ENCODE results near the gene ARMC6.

Gene ARMC6

GRCh38 chr19:19074196-19074882 lies 40.9 kb downstream of the ARMC6 start:
- ATAC-seq (no peak), DNase-seq (no peak)
- Mint-ChIP-seq H3K9me3 (no peaks in the 10 kb centered on the region), H3K4me3 (no peak overlapping the region), H3K27me3 (no peaks in the 10 kb centered on the region), H3K27ac (no peak overlapping the region), H3K4me1 (peaks cover 21% of the 10 kb centered on the region)

- H3K4me3 Mint-ChIP-seq: no peak overlapping the region
- ATAC-seq (no peak), DNase-seq (no peak)
- H3K9me3 Mint-ChIP-seq: no peaks in the 10 kb centered on the region
- peaks cover 17% of the 10 kb centered on the region for H3K4me1 Mint-ChIP-seq
- no peaks in the 10 kb centered on the region for H3K27me3 Mint-ChIP-seq
- no peak overlapping the region for H3K27ac Mint-ChIP-seq
Observed at GRCh38 chr19:19075126-19075525, 41.7 kb downstream of the ARMC6 start.

- H3K9me3 Mint-ChIP-seq: no peaks in the 10 kb centered on the region
- H3K27ac Mint-ChIP-seq: no peak overlapping the region
- ATAC-seq: no peak
- H3K27me3 Mint-ChIP-seq: no peaks in the 10 kb centered on the region
- peaks cover 17% of the 10 kb centered on the region for H3K4me1 Mint-ChIP-seq
- no peak overlapping the region for H3K4me3 Mint-ChIP-seq
- no peak for DNase-seq
Observed at GRCh38 chr19:19076476-19076875, 43.1 kb downstream of the ARMC6 start.

DNA sequence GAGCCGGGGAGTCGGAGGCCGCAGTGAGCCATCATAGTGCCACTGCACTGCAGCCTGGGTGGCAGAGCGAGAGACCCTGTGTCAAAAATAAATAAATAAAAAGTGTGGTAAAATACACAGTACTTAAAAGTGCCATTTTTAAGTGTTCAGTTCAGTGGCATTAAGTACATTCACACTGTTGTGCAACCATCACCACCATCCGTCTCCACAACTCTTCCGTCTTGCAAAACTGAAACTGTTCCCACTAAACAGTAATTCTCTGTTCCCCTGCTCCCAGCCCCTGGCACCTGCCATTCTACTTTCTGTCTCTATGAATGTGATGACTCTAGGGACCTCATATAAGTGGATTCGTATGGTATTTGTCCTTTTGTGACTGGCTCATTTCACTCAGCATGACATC lies 43.7 kb downstream of the ARMC6 start:
- ATAC-seq: no peak
- H3K4me1 Mint-ChIP-seq: peaks cover 17% of the 10 kb centered on the region
- H3K27me3 Mint-ChIP-seq: no peaks in the 10 kb centered on the region
- DNase-seq: no peak
- H3K27ac Mint-ChIP-seq: no peak overlapping the region
- no peak overlapping the region for H3K4me3 Mint-ChIP-seq
- H3K9me3 Mint-ChIP-seq: no peaks in the 10 kb centered on the region

DNA sequence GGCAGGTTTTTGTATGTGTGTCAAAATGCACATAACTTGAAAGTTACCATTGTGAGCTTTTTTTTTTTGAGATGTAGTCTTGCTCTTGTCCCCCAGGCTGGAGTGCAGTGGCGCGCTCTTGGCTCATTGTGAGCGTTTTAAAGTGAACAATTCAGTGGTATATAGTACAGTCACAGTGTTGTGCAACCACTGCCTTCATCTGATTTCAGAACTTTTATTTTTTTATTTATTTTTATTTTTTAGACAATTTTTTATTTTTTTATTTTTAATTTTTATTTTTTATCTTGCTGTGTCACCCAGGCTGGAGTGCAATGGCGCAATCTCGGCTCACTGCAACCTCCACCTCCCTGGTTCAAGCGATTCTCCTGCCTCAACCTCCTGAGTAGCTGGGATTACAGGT lies 45.4 kb downstream of the ARMC6 start:
- Mint-ChIP-seq H3K9me3 (no peaks in the 10 kb centered on the region), H3K27me3 (no peaks in the 10 kb centered on the region), H3K27ac (no peak overlapping the region), H3K4me1 (peaks cover 9% of the 10 kb centered on the region), H3K4me3 (no peak overlapping the region)
- ATAC-seq (no peak), DNase-seq (no peak)

GRCh38 chr19:19079571-19079970 lies 46.2 kb downstream of the ARMC6 start:
- ATAC-seq (no peak), DNase-seq (no peak)
- H3K4me1 Mint-ChIP-seq: peaks cover 9% of the 10 kb centered on the region
- no peaks in the 10 kb centered on the region for H3K9me3 Mint-ChIP-seq
- no peak overlapping the region for H3K4me3 Mint-ChIP-seq
- no peak overlapping the region for H3K27ac Mint-ChIP-seq
- H3K27me3 Mint-ChIP-seq: no peaks in the 10 kb centered on the region

- DNase-seq: no peak
- Mint-ChIP-seq H3K9me3 (no peaks in the 10 kb centered on the region), H3K4me1 (no peaks in the 10 kb centered on the region), H3K27ac (no peak overlapping the region), H3K4me3 (no peak overlapping the region), H3K27me3 (no peaks in the 10 kb centered on the region)
- no peak for ATAC-seq
Observed at GRCh38 chr19:19081642-19082151, 48.3 kb downstream of the ARMC6 start.

DNA sequence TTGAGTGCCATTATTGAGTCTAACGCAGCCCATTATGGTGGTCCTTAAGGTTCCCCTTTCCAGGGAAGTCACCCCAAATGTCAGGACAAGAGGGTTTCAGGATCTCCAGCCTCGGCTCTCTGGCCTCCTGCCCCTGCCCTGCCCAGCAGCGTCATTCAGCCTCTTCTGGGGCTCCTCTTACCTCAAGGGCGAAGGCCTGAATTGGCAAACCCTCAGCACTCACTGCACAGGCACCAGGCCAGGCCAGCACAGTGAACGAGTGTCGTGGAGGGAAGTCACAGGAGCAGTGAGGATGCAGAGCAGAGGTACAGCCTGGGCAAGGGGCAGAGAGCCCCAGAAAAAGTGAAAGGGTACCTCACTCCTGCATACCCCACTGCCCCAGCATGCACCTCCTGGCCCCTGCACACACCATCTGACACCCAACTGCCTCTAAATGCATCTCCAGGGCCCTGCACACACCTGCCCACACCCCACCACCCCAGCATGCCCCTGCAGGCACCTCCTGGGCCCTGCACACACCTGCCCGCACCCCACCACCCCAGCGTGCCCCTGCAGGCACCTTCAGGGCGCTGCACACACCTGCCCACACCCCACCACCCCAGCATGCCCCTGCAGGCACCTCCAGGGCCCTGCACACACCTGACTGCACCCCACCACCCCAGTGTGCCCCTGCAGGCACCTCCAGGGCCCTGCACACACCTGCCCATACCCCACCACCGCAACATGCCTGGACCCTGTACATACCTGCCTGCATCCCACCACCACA lies 50.2 kb downstream of the ARMC6 start:
- DNase-seq (no peak), ATAC-seq (peak; percentile 28)
- Mint-ChIP-seq H3K4me1 (no peaks in the 10 kb centered on the region), H3K27me3 (no peaks in the 10 kb centered on the region), H3K9me3 (no peaks in the 10 kb centered on the region), H3K27ac (no peak overlapping the region), H3K4me3 (no peak overlapping the region)

- H3K27me3 Mint-ChIP-seq: no peaks in the 10 kb centered on the region
- H3K9me3 Mint-ChIP-seq: no peaks in the 10 kb centered on the region
- no peak overlapping the region for H3K27ac Mint-ChIP-seq
- H3K4me3 Mint-ChIP-seq: no peak overlapping the region
- H3K4me1 Mint-ChIP-seq: no peaks in the 10 kb centered on the region
- no peak for DNase-seq
- no peak for ATAC-seq
Observed at GRCh38 chr19:19087676-19088075, 54.3 kb downstream of the ARMC6 start.

GRCh38 chr19:19094513-19094912 lies 61.1 kb downstream of the ARMC6 start:
- H3K4me1 Mint-ChIP-seq: peaks cover 5% of the 10 kb centered on the region
- no peaks in the 10 kb centered on the region for H3K9me3 Mint-ChIP-seq
- no peak overlapping the region for H3K27ac Mint-ChIP-seq
- ATAC-seq: no peak
- no peak for DNase-seq
- H3K27me3 Mint-ChIP-seq: no peaks in the 10 kb centered on the region
- no peak overlapping the region for H3K4me3 Mint-ChIP-seq

- ATAC-seq (no peak), DNase-seq (no peak)
- Mint-ChIP-seq H3K9me3 (no peaks in the 10 kb centered on the region), H3K4me1 (peaks cover 5% of the 10 kb centered on the region), H3K4me3 (no peak overlapping the region), H3K27me3 (no peaks in the 10 kb centered on the region), H3K27ac (no peak overlapping the region)
Observed at GRCh38 chr19:19095691-19096090, 62.3 kb downstream of the ARMC6 start.

DNA sequence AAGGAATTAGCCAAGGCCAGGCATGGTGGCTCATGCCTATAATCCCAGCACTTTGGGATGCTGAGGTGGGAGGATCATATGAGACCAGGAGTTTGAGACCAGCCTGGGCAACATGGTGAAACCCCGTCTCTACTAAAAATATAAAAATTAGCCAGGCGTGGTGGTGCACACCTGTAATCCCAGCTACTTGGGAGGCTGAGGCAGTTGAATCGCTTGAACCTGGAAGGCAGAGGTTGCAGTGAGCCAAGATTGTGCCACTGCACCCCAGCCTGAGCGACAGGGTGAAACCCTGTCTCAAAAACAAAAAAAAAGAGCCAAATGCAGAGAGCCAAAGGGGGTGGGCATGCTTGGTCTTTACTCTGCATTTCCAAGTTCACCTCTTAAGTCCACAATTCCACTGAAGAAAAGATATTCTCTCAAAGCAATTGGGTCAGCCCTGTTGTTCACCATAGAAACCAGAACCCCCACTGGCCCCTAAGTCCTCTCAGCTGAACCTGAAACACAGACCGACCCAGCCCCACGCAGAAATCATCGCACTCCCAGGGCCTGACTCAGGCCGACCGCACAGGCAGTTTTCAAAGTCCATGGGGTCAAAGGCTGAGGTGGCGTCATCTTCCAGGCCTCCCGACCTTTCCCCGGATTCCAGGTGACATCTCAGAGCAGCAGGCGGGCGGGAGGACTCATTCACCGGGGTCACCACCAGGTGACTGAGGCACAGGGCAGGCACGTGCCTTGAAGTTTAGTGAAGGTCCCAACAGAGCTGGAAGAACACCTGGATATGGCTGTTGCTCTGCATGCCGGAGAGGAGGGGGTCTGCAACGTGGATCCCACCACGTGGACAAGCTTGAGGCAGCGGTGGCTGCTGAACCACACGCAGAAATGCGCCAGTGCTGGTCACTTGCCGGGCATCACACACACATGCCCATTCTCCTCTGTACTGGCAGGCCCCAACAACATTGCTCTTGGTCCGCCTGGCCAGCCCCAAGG lies 63.5 kb downstream of the ARMC6 start:
- H3K27me3 Mint-ChIP-seq: no peaks in the 10 kb centered on the region
- DNase-seq: no peak
- no peaks in the 10 kb centered on the region for H3K9me3 Mint-ChIP-seq
- H3K4me1 Mint-ChIP-seq: peaks cover 5% of the 10 kb centered on the region
- H3K4me3 Mint-ChIP-seq: no peak overlapping the region
- H3K27ac Mint-ChIP-seq: no peak overlapping the region
- no peak for ATAC-seq

- DNase-seq (no peak), ATAC-seq (no peak)
- no peaks in the 10 kb centered on the region for H3K27me3 Mint-ChIP-seq
Observed at GRCh38 chr19:19098084-19098702, 64.8 kb downstream of the ARMC6 start.

GRCh38 chr19:19098703-19099632 lies 65.6 kb downstream of the ARMC6 start:
- no peaks in the 10 kb centered on the region for H3K9me3 Mint-ChIP-seq
- no peak for ATAC-seq
- peak overlapping the region in 1 of 2 donors; percentile 60 for H3K27ac Mint-ChIP-seq
- H3K4me3 Mint-ChIP-seq: no peak overlapping the region
- DNase-seq: no peak
- H3K4me1 Mint-ChIP-seq: peaks cover 5% of the 10 kb centered on the region
- no peaks in the 10 kb centered on the region for H3K27me3 Mint-ChIP-seq

More at GRCh38 chr19:19098084-19098702, 64.8 kb downstream of the ARMC6 start:
- Mint-ChIP-seq H3K27ac (peak overlapping the region in 1 of 2 donors; percentile 60), H3K9me3 (no peaks in the 10 kb centered on the region), H3K4me3 (no peak overlapping the region), H3K4me1 (peaks cover 5% of the 10 kb centered on the region)
